ENCODE data around the gene EML6.
A peak's percentile ranks its signal among the peaks of the same experiment; 100 is the strongest.

Gene EML6

DNA sequence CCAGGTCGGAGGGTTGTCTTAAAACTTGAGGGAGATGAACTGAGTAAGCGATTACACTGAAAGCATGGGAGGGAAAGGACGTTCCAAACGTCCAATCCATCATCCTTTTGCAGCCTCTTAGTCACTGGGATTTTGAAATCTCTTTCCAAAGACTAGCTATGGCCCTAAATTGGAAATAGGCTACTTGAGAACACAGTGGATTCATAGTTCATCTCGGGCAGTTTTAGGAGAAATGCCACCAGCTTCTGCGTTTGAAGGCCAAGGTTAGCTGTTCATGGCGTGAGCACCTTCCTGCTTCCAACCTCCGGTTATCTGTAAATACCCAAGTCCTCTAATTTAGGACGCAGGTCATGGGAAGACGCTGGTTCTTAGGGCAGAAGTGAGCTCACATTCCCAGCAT is 821 bp upstream of the EML6 start:
- peak; percentile 40 for DNase-seq (ENCODE audit: insufficient read length, low spot score)
- FAIRE-seq, result peak; percentile 66
- TF ChIP-seq POLR2A (IDR thresholded peaks at IDR 0.05; ENCODE audit: low read depth, low read length), result no peak

DNA sequence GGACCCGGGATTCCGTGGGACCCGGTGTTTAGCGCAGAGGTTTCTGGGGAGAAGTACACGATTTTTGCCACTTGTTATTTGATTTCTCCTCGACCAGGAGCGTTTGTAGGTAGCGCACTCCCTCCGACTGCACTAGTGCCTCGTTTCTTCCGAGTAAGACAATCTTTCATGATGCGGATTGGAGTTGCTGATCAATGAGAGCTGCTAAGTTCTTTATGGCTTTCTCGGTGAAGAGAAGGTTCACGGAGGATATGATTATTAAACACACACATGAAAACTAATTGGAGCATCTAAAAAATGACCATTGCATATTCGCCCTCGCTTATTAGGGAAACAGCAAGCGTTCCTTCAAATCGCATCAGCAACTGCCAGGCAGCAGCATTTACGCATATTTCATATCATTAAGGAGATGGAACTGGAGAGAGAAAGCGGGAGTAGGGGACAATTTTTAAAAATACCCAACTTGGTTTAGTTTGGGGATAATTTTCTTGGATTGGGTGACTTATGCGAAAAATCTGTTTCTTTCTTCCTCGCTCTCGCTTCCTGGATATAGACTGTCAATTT is 616 bp downstream of the EML6 start:
- no peak for DNase-seq (ENCODE audit: insufficient read length, low spot score)
- TF ChIP-seq POLR2A (IDR thresholded peaks at IDR 0.05; ENCODE audit: low read depth, low read length), result no peak
- FAIRE-seq, result no peak

DNA sequence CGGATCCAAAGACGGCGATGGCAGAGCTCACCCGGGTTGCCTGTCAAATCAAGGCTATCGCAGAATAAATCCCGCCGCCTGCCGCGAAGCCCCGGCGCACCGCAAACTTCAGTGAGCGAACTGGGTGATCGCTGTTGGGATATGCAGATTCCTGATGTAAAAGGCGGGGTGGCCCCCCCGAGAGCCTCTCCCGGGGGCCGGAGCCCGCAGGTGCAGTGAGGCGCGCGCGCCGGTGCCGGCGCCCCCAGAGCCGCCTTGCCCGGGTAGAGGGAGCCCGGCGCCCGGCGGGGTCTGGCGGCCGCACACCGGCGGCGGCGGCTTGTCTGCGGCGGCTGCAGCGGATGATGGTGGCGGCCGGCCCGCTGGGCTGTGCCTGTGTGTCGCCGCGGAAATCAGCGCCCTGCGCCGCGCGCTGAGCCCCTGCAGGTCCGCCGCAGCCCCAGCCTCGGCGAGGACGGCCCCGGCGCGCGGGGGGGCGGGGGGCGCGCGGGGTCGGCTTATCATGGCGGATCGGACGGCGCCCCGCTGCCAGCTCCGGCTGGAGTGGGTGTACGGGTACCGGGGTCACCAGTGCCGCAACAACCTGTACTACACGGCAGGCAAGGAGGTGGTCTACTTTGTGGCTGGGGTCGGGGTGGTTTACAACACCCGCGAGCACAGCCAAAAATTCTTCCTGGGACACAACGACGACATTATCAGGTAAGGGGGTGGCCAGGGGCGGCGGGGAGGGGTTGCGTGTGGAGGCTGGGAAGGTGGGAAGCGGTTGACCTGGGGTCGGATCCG is 1.3 kb downstream of the EML6 start:
- FAIRE-seq, result no peak
- DNase-seq (ENCODE audit: insufficient read length, low spot score), result peak; percentile 20
- TF ChIP-seq POLR2A (IDR thresholded peaks at IDR 0.05; ENCODE audit: low read depth, low read length), result no peak

DNA sequence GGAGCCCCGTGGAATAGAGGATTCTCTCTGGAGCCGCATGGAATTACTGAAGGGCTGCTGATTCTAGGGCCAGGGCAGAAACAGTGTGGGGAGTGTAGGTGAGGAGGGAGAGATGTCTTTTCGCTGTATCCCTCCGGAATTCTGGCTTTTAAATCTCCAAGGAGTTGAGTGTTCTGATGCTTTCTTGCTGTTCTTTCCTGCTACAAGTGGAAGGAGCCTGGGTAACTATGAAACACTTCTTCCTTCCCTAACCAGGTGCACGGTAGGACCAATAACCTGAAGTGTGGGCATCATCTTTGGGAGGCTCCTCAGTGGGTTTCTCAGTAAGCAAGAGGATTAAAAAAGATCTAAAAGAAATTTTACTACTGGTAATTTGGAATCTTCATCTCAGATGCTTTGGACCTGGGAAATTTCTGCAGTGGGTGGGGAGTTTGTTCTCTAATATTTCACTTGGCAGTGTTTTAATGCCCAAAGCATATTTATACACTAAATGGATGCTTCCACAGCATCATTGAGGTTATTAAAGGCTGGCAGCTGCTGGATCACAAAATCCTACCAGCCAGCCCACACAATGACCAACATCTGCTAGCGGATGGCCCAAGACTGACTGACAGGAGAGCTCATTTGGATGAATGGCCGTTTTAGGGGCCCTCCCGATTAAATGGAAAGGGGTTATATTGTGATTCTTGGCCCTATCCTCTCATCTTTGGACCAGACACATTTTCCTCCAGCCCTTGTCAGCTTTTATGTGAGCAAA is 2.1 kb downstream of the EML6 start:
- DNase-seq (ENCODE audit: insufficient read length, low spot score), result no peak
- TF ChIP-seq POLR2A (IDR thresholded peaks at IDR 0.05; ENCODE audit: low read depth, low read length), result no peak
- FAIRE-seq, result no peak

DNA sequence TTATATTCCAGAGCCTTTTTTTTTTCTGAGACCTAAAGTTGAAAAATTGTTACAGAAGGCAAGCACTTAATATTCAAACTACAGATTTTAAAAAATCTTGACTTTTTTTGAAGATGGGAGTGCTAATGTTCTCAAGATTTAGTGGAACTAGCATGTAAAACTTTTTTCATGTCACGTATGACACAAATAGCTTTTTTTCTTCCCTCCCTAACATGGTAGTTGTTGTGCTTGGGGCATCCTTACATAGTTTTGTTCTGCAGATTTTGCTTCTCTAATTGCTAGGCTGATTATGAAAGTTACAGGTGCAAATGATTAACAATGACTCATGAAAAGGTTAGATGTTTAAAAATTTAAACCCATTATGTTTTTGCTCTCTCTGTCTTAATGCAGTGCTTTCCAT is 3.0 kb downstream of the EML6 start:
- no peak for DNase-seq (ENCODE audit: insufficient read length, low spot score)
- TF ChIP-seq POLR2A (IDR thresholded peaks at IDR 0.05; ENCODE audit: low read depth, low read length), result no peak
- no peak for FAIRE-seq

DNA sequence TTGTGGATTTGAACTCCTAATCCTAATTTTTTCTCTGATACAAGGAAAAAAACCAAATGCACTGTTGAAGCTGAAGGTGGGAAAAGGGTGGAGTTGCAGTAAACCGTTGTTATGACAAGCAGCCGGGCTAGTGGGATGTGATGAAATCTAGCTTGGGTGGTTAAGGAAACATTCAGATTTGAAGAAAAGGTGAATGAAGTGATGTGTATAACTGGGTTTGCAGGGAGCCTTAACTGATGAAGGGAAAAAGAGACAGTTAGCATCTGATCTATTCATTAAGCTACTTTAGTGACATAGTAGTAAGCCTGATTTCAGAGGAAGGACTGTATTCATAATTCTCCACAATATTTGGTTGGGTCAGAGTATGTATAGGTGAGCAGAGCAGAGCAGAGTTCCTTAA is 3.5 kb downstream of the EML6 start:
- TF ChIP-seq POLR2A (IDR thresholded peaks at IDR 0.05; ENCODE audit: low read depth, low read length), result no peak
- no peak for DNase-seq (ENCODE audit: insufficient read length, low spot score)
- no peak for FAIRE-seq

DNA sequence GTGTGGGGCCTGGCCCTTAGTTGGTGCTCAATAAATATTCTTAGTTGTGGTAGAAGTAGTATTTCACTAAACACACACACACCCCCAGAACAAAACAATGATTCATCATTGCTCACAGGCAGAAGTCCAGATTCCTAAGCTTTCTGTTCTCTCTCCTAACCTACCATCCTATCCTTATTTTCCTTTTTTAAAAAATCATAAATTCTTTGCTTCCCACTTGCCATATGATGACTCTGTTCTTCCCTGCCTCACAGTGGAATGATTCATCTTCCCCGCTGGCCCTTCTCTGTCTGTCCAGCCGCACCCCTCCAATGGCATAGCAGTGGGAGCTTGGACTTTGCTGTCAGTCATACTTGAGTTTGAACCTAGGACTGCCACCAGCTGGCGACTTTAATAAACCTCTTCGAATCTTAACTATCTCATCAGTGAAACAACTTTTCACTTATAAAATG is 5.2 kb downstream of the EML6 start:
- no peak for TF ChIP-seq POLR2A (IDR thresholded peaks at IDR 0.05; ENCODE audit: low read depth, low read length)

DNA sequence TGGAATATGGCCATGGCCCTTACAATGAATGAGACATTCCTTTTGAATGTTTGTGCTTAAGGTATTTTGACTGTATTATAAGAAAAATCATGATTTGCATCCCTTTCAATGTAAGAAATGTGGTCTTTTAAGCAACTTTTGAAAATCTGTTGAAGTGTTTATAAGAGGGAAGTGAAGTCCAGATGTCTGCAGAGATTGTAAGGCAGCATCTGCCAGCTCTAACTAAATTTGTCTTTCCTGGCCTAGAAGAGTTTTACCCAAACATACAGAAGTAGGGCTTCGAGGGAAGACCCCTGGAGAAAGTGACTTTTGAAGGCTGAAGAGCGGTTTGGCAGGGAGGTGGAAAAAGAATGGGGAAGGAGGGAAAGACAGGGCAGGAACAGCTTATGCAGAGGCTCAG is 12.2 kb downstream of the EML6 start:
- no peak for DNase-seq (ENCODE audit: insufficient read length, low spot score)
- FAIRE-seq, result no peak

More for the DNA sequence above, 5.2 kb downstream of the EML6 start:
- FAIRE-seq, result peak; percentile 92
- peak; percentile 71 for DNase-seq (ENCODE audit: insufficient read length, low spot score)

DNA sequence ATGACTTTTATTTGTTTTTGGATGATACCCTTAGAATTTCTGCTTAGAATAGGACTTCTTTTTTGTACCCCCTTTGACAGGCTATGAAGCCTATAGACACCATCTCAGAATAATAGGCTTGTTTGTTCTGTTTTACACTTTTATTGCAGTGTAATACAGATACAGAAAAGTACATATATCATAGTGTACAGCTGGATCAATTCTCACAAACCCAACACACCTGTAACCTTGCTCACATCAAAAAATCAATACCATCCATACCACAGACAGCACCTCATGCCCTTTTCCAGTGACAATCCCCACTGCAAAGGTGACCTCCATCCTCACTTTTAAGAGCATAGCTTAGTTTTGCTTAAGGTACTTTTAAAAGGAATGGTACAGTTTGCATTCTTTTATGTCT is 14.8 kb downstream of the EML6 start:
- DNase-seq (ENCODE audit: insufficient read length, low spot score) (no peak), FAIRE-seq (no peak)
- TF ChIP-seq POLR2A (IDR thresholded peaks at IDR 0.05; ENCODE audit: low read depth, low read length), result no peak

More for the DNA sequence above, 12.2 kb downstream of the EML6 start:
- no peak for TF ChIP-seq POLR2A (IDR thresholded peaks at IDR 0.05; ENCODE audit: low read depth, low read length)

DNA sequence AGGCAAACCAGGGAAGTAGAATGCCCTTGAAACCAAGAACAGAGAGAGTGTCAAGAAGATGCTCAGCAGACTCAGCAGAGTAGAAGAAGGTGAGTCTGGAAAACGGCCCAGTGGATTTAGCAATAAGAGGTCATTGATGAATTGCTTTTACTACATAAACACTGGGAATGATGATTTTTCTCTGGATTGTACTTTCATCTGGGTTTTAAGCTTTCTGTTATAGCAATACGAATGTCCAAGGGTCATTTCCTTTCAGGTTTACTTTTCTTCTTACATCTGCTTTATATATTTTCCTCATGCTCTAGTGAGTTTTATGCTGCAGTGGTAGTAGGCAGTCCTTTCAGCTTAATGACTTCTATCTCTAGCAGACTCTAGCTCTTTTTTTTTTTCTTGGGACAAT is 16.9 kb downstream of the EML6 start:
- FAIRE-seq (no peak), DNase-seq (ENCODE audit: insufficient read length, low spot score) (no peak)
- TF ChIP-seq POLR2A (IDR thresholded peaks at IDR 0.05; ENCODE audit: low read depth, low read length), result no peak

DNA sequence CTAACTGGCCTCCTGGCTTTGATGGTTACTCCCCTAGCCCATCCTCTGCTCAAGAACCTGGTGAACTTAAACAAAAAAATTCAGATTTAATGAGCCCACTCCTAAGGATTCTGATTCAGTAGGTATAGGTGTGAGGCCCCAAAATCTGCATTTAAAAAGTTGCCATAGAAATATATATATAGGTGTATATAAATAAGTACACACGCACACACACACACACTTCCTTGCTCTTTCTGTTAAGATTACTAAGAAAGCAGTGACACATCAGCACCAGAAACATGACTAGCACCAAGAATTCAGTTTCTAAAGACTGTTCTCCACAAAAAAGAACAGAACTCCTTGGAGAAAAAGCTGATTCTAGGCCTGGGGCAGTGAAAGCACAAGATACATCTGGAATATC is 17.8 kb downstream of the EML6 start:
- no peak for DNase-seq (ENCODE audit: insufficient read length, low spot score)
- no peak for TF ChIP-seq POLR2A (IDR thresholded peaks at IDR 0.05; ENCODE audit: low read depth, low read length)
- FAIRE-seq, result no peak

DNA sequence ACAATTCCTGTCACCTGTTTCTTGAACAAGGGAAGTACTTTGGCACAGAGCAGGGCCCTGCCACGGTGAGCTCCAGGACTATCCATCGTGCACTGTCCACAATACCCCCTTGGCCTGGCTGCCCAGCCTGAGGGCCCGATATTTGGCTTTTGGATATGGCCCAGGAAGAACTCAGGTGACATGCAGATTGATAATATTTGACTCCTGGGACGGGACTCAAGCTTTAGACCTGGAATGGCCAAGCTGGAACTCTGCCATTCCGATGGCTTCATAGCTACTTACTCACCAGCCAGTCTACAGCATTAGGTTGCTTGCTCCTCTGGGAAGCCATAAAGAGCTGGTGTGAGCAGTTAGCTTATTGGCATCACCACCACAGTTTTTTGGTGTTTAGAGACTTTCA is 26.6 kb downstream of the EML6 start:
- no peak for DNase-seq (ENCODE audit: insufficient read length, low spot score)
- no peak for TF ChIP-seq POLR2A (IDR thresholded peaks at IDR 0.05; ENCODE audit: low read depth, low read length)
- FAIRE-seq, result peak; percentile 57

DNA sequence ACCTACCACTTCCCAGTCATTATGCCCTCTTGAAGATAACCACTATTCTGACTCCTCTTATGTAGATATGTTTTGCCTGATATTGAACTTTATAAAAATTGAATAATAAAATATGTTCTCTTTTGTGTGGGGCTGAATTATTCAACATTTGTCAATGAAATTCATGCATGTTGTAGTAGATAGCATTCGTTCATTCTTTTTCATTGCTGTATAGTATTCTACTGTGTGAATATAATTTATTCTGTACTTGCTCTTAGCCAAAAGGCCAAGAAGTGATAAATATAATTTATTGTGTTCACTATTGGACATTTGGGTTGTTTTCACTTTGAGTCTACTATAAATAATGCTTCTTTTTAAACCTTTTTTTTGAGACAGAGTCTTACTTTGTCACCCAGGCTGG is 29.0 kb downstream of the EML6 start:
- no peak for TF ChIP-seq POLR2A (IDR thresholded peaks at IDR 0.05; ENCODE audit: low read depth, low read length)
- no peak for DNase-seq (ENCODE audit: insufficient read length, low spot score)
- no peak for FAIRE-seq

DNA sequence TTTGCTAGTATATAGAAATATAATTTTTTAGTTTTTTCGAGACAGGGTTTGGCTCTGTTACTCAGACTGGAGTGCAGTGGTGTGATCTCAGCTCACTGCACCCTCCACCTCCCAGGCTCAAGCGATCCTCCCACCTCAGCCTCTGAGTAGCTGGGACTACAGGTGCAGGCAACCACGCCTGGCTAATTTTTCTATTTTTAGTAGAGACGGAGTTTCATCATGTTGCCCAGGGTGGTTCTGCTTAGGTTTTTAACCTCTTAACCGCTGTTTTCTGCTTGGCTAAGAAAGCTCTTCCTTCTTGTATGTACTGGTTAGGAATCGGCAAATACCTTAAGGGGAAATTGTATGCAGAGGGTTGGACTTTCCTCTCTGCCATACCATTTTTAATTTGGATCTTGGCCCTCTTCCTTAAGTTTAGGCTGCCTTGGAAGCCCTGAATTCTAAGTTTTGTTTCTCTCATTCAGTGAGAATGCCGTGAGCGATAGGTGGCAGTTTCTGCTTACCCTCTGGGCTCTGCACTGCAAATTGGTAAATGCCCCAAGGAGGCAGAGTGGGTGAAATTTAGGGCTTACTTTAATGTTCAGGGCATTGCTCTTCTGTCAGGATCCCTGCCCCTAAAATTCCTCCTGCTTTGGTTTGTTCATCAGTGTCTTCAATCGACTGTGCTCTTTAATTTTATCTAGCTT is 32.3 kb downstream of the EML6 start:
- TF ChIP-seq POLR2A (IDR thresholded peaks at IDR 0.05; ENCODE audit: low read depth, low read length), result no peak
- FAIRE-seq, result no peak
- DNase-seq (ENCODE audit: insufficient read length, low spot score), result no peak

Data from H54 (cell line).